GM20000 (cell line): ENCODE data around the gene LIF.

ENCODE experiments used
- DNase-seq: peaks from one replicate; pipeline ENCODE4 v3.0.0; 2012; ENCODE audit warnings: low spot score
- TF ChIP-seq, protein P1 (sequence below): IDR thresholded peaks from 2 replicates; pipeline ENCODE4 v1.5.1; 2012; ENCODE audit warnings: mild to moderate bottlenecking, control low read depth; ENCODE audit errors: extremely low read depth, missing control alignments

Gene LIF

DNA sequence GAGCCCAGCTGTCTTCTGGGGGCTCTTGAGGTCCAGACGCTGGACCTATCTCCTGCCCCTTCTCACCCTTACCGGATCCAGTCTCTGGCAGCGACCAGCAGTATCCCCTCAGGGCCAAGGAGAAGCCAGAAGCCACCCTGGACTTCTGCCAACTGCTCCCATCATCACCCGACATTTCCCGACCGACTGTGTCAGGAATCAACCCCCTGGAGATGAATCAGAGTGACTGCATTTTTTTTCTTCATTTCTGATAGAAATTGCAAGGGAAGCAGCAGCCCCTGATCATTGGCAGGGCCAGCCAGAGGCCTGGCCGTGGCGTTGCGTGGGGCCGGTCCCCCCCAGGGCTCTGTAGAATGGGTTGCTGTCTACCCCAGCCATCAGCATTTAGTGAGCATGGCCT is 5.2 kb upstream of the LIF start:
- DNase-seq = no peak
- TF ChIP-seq, protein P1, sequence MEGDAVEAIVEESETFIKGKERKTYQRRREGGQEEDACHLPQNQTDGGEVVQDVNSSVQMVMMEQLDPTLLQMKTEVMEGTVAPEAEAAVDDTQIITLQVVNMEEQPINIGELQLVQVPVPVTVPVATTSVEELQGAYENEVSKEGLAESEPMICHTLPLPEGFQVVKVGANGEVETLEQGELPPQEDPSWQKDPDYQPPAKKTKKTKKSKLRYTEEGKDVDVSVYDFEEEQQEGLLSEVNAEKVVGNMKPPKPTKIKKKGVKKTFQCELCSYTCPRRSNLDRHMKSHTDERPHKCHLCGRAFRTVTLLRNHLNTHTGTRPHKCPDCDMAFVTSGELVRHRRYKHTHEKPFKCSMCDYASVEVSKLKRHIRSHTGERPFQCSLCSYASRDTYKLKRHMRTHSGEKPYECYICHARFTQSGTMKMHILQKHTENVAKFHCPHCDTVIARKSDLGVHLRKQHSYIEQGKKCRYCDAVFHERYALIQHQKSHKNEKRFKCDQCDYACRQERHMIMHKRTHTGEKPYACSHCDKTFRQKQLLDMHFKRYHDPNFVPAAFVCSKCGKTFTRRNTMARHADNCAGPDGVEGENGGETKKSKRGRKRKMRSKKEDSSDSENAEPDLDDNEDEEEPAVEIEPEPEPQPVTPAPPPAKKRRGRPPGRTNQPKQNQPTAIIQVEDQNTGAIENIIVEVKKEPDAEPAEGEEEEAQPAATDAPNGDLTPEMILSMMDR = no peak

DNA sequence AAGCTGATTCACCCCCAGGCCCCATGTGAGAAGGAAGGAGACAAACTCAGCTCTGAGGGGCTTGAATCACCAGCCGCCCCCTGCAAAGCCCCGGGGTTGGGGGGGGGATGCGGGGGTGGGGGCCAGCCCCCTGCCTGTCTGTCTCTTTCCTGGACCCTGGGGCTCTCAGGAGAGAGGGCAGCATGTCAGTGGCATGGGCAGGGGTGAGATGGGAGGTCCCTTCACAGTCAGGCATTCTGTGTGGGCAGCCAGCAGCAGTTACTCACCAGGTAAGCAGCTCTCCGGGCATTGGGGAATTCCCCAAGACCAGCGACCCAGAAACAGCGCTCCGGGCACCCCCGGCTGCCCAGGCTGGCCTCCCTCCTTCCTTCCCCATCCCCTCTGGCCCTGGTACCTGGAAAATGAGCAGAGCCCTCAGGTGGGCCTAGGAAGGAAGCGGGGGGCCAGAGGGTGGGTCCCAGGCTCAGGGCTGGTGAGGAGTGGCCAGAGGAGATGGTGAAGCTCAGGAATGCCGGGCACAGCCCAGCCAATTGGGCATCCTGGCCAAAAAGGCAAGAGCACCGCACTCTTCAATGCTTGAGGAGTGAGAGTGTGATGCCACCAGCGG is 4.2 kb upstream of the LIF start:
- DNase-seq = no peak

DNA sequence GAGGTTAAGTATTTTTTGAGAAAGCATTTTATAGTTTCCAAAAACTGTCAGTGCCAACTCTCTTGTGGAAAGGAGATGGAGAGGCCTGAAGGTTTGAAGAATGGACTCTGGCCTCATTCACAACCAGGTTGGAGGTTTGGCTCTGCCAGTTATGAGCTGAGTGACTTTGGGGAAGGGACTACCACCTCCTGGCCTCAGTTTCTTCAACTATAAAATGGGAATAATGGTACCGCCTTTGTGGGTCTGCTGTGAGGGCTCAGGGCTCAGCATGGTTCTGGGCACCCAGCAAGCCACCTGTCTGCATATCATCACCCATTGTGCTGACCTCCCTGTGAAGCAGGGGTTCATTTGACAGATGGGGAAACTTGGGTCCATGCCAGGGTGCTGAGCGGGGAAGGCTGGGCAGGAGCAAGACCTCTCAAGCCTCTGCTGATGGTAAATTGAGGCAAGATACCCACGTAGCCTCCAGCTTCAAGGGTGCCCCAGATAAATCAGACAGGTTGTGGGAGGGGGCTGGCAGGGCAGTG is 3.5 kb upstream of the LIF start:
- TF ChIP-seq, protein P1 = no peak
- DNase-seq = no peak

More for the DNA sequence above, 4.2 kb upstream of the LIF start:
- TF ChIP-seq, protein P1 = no peak

DNA sequence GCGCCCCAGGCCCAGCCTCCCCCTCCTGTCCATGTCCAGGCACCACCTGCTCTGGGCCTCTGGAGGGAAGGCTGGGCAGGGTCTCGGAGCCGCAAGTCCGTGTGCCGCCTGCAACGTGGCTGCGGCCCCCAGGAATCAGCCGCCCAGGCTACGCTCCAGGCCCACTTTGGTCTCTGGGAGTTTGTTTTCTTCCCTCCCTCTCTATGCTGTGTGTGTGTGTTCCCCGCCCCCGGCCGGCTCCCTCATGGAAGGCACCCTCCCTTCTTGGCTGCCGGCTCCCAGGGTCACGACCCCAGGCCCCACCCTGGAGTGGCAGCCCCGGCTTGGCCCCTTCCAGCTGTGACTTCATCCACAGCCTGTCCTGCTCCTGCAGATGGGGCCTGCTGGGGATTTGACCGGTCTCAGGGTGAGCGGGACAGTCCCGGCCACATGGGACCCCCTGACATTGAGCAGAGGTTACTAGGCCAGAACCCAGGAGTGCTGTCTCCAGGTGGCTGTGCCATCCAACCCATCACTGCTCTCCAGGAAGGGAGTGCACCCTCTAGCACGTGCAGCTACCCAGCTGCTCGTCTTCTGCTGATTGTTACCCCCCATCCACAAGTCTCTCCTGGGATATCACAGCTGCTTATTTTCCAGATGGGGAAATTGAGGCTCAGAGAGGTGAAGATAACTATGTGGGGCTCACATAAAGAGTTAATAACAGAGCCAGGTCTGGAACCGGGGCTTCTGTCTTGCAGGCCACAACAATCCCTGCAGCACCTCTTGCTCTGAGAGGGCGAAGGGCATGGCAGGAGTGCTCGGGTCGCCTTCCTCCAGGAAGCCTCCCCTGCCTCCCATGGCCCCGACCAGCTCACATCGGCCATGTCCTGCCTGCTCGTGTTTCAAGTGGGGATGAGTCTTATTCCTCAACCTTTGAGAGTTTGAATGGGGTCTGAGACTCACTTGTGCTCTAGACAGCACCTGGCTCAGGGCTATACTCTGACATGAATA is 2.8 kb upstream of the LIF start:
- DNase-seq = no peak

DNA sequence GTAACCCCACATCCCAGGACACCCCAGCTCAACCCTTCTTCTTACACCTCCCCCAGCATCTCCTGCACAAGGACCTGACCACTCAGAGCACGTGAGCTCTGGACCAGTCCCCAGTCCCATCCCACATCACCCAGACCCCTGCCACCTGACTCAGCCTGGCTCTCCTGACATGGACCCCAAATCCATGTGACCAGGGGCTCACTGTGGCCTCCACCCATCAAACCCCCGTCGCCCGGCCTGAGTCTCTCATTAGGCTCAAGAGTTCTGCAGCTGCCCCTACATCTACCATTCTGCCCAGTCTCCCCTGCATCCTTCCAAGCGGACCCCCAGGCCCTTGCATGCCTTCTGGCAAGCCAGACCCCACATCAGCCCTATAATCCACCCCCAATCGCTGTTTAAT is 1.9 kb upstream of the LIF start:
- DNase-seq = no peak
- TF ChIP-seq, protein P1 = no peak

More for the DNA sequence above, 2.8 kb upstream of the LIF start:
- TF ChIP-seq, protein P1 = no peak

DNA sequence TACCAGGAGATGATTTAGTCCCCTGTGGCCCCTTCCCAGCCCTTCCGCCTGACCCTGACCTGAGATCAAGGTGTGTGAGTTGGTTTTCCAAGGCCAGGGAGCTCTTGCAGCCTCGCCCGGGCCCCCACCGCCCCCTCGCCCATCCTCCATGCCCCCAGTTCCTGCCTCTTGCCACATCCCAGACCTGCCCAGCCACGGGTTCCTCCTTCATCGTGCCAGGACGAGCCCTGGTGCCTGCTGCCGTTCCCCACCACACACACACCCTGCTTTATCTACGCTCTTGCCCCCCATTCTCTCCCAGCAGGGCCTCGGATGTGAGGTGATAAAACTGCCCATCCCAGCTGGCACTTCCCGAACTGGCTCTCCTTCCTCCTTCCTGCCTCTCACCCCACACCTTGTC is 1.4 kb upstream of the LIF start:
- TF ChIP-seq, protein P1 = no peak
- no peak for DNase-seq

DNA sequence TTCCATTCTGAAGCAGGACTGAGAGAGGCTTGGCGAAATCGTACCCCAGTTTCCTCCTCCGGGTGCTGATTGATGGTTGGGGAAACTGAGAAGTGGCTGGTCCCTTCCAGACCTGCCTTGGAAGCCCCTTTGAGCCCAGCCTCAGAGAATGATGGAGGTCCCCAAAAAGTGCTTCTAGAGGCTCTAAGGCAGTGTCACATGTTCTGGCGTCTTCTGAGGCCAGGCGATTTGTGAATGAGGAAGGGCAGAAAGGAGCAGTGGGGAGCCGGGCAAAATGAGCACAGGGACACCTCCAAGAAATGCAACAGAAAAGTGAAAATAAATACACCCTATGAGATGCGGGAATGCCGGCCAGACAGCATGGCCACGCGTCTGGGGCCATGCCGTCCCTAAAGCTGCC is 1.0 kb upstream of the LIF start:
- TF ChIP-seq, protein P1 = no peak
- no peak for DNase-seq
